ENCODE measurements around the gene GPRIN2.
"Not testable (repeated sequence)": the region's sequence is repeated elsewhere in the genome, so short reads cannot be mapped to it uniquely, and the experiment has no call there.

The GPRIN2 gene

GRCh38 chr10:46534828-46535524 lies 21.5 kb downstream of the GPRIN2 start:
- no peak for DNase-seq

- not testable (repeated sequence) for DNase-seq
Observed at GRCh38 chr10:46532256-46532655, 24.2 kb downstream of the GPRIN2 start.

- no peak for DNase-seq
Observed at GRCh38 chr10:46530249-46531186, 25.9 kb downstream of the GPRIN2 start.

GRCh38 chr10:46529742-46530141 lies 26.7 kb downstream of the GPRIN2 start:
- not testable (repeated sequence) for DNase-seq

- DNase-seq, result no peak
Observed at GRCh38 chr10:46528675-46529615, 27.5 kb downstream of the GPRIN2 start.

- no peak for DNase-seq
Observed at GRCh38 chr10:46528171-46528671, 28.2 kb downstream of the GPRIN2 start.

- DNase-seq, result no peak
Observed at GRCh38 chr10:46527241-46527811, 29.1 kb downstream of the GPRIN2 start.

- DNase-seq, result no peak
Observed at GRCh38 chr10:46526682-46527038, 29.8 kb downstream of the GPRIN2 start.

GRCh38 chr10:46525824-46526681 lies 30.4 kb downstream of the GPRIN2 start:
- DNase-seq, result no peak

- no peak for DNase-seq
Observed at GRCh38 chr10:46525177-46525823, 31.2 kb downstream of the GPRIN2 start.

- no peak for DNase-seq
Observed at GRCh38 chr10:46524472-46525176, 31.8 kb downstream of the GPRIN2 start.

- no peak for DNase-seq
Observed at GRCh38 chr10:46523962-46524471, 32.4 kb downstream of the GPRIN2 start.

- no peak for DNase-seq
Observed at GRCh38 chr10:46523119-46523961, 33.1 kb downstream of the GPRIN2 start.

GRCh38 chr10:46522295-46523118 lies 34.0 kb downstream of the GPRIN2 start:
- DNase-seq, result no peak

GRCh38 chr10:46520941-46521340 lies 35.5 kb downstream of the GPRIN2 start:
- DNase-seq, result no peak

GRCh38 chr10:46520381-46520780 lies 36.1 kb downstream of the GPRIN2 start:
- DNase-seq, result no peak

- DNase-seq, result no peak
Observed at GRCh38 chr10:46518028-46518725, 38.3 kb downstream of the GPRIN2 start.
